GM12872 (cell line): Measurements from ENCODE around the gene MT1G.

Experiments
- TF ChIP-seq, protein P1 (sequence below): IDR thresholded peaks from 3 replicates; pipeline ENCODE4 v1.5.1; 2011; ENCODE audit warnings: low read depth, mild to moderate bottlenecking, low read length, moderate library complexity; ENCODE audit not compliant: insufficient read depth

MT1G gene

GRCh38 chr16:56628486-56629350, 39.1 kb downstream of the MT1G start:
- TF ChIP-seq, protein P1, sequence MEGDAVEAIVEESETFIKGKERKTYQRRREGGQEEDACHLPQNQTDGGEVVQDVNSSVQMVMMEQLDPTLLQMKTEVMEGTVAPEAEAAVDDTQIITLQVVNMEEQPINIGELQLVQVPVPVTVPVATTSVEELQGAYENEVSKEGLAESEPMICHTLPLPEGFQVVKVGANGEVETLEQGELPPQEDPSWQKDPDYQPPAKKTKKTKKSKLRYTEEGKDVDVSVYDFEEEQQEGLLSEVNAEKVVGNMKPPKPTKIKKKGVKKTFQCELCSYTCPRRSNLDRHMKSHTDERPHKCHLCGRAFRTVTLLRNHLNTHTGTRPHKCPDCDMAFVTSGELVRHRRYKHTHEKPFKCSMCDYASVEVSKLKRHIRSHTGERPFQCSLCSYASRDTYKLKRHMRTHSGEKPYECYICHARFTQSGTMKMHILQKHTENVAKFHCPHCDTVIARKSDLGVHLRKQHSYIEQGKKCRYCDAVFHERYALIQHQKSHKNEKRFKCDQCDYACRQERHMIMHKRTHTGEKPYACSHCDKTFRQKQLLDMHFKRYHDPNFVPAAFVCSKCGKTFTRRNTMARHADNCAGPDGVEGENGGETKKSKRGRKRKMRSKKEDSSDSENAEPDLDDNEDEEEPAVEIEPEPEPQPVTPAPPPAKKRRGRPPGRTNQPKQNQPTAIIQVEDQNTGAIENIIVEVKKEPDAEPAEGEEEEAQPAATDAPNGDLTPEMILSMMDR: no peak

DNA sequence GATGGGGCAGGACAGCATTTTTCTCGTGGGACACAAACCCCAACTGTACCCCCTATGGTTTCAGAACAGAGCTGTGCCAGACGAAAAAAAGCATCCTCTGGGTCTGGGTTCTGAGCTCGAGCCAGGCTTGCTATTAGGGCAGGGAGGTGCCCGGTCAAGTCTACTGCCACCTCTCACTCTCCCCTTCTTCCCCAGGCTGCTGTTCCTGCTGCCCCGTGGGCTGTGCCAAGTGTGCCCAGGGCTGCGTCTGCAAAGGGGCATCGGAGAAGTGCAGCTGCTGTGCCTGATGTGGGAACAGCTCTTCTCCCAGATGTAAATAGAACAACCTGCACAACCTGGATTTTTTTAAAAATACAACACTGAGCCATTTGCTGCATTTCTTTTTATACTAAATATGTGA, 41.2 kb downstream of the MT1G start:
- TF ChIP-seq, protein P1: no peak

- TF ChIP-seq, protein P1: no peak
These were observed 41.8 kb downstream of the MT1G start for GRCh38 chr16:56625943-56626654.

GRCh38 chr16:56625140-56625942, 42.5 kb downstream of the MT1G start, which contains the start of gene MT1E:
TSS of gene MT1E (plus strand) at chr16:56625781. CDS start at chr16:56625852, 71 bp downstream.
- TF ChIP-seq, protein P1: no peak

DNA sequence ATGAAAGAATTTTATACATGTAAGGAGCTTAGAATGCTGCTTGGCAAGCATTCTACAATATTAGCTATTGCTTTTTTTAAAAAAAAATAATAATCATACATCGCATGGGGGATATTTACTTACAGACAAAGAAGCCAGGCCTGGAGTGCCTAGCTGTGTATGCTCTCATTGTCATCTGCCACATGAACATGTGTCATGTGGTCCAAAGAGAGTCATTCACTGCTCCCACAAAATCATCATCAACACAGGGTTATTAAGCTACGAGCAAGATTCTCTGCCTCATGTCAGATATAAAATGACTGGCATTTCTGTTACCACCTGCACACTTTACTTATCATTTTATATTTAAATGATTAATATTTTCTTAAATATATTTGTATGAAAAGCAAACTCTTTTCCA, 44.2 kb downstream of the MT1G start:
- TF ChIP-seq, protein P1: no peak

DNA sequence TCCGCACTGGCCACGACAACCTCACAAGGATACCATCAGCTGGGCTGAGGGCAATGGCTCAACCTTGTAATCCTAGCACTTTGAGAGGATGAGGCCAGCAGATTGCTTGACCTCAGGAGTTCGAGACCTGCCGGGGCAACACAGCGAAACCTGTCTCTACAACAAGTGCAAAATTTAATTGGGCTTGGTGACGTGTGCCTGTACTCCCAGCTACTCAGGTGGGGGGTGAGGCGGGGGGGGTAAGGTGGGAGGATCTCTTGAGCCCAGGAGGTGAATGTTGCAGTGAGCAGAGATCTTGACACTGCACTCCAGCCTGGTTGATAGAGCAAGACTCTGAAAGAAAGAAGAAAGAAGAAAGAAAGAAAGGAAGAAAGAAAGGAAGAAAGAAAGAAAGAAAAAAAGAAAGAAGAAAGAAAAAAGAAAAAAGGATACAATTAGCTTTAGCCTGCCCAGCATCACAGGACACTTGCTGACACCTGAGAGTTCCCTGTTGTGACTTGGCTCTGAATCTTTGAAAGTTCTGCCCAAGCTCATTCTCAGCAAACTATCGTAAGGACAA, 47.4 kb downstream of the MT1G start:
- TF ChIP-seq, protein P1: no peak
